Measurements from ENCODE around the gene PTGR2.
"Not testable (repeated sequence)": the region's sequence is repeated elsewhere in the genome, so short reads cannot be mapped to it uniquely, and the experiment has no call there.

PTGR2 gene

GRCh38 chr14:73887694-73888459 is 36.2 kb downstream of the PTGR2 start:
- no peak for DNase-seq

GRCh38 chr14:73888460-73888725 is 36.8 kb downstream of the PTGR2 start:
- DNase-seq, result no peak

GRCh38 chr14:73888971-73889370 is 37.3 kb downstream of the PTGR2 start:
- DNase-seq, result no peak

GRCh38 chr14:73889376-73889775 is 37.7 kb downstream of the PTGR2 start:
- no peak for DNase-seq

GRCh38 chr14:73894180-73894687 is 42.6 kb downstream of the PTGR2 start:
- DNase-seq, result not testable (repeated sequence)

GRCh38 chr14:73895939-73896338 is 44.3 kb downstream of the PTGR2 start:
- no peak for DNase-seq

- no peak for DNase-seq
Observed at GRCh38 chr14:73896521-73896920, 44.9 kb downstream of the PTGR2 start.

- no peak for DNase-seq
Observed at GRCh38 chr14:73903028-73903427, 51.4 kb downstream of the PTGR2 start.

- no peak for DNase-seq
Observed at GRCh38 chr14:73909681-73910080, 58.0 kb downstream of the PTGR2 start.

GRCh38 chr14:73913256-73913655 is 61.6 kb downstream of the PTGR2 start:
- DNase-seq, result no peak

- DNase-seq, result no peak
Observed at GRCh38 chr14:73916324-73916723, 64.7 kb downstream of the PTGR2 start.

- DNase-seq, result not testable (repeated sequence)
Observed at GRCh38 chr14:73919457-73919856, 67.8 kb downstream of the PTGR2 start.

- no peak for DNase-seq
Observed at GRCh38 chr14:73924337-73924736, 72.7 kb downstream of the PTGR2 start.

Measured in NCI-H446 treated with DMSO at 0.1 percent for 48 hours (cell line).